H1 (cell line): ENCODE data around the gene BAIAP2L2. TPM values are rescaled to one million over a fixed set of nuclear protein-coding genes. Genes with fewer than 3 reads are reported as not detected.

Experiments
- CTCF ChIA-PET: fragments of 300-600 bp; sonication (Branson Sonifier 250); formaldehyde crosslinking; loops from one replicate; lab custom pipeline; 2021; ENCODE audit not compliant: partially characterized antibody; lab: Charles Lee
- POLR2A ChIA-PET: fragments of 300-600 bp; sonication (Branson Sonifier 250); formaldehyde crosslinking; loops from one replicate; lab custom pipeline; 2021; ENCODE audit warnings: inconsistent platforms; ENCODE audit not compliant: partially characterized antibody; lab: Charles Lee
- DNase-seq, 2 experiments: peaks; one replicate each; pipeline versions ENCODE4 v3.0.0 to v3.0.0-alpha.2; 2010 to 2022; ENCODE audit warnings: low spot score in 2 of 2, low read depth in 1 of 2, mixed read lengths in 1 of 2
- FAIRE-seq: peaks from 2 replicates; lab custom pipeline; 2011; peaks lifted over from hg19 to GRCh38; lab: Jason Lieb, UNC
- H2AFZ ChIP-seq: 2 replicates; pipeline ENCODE4 v1.8.1; 2012; ENCODE audit warnings: low read length, inconsistent platforms
- H2AK5ac ChIP-seq: 2 replicates; pipeline ENCODE4 v1.6.1; 2013; ENCODE audit warnings: low read depth, low read length
- H2BK120ac ChIP-seq: replicated peaks from 2 replicates; pipeline ENCODE3; 2013; ENCODE audit warnings: low read depth, low read length, inconsistent platforms
- H2BK12ac ChIP-seq: 2 replicates; pipeline ENCODE4 v1.6.1; 2013; ENCODE audit warnings: low read depth, low read length
- H2BK15ac ChIP-seq: 2 replicates; pipeline ENCODE4 v1.6.1; 2013; ENCODE audit warnings: low read length
- H2BK20ac ChIP-seq: 2 replicates; pipeline ENCODE4 v1.6.1; 2013; ENCODE audit warnings: low read length
- H2BK5ac ChIP-seq: 2 replicates; pipeline ENCODE4 v1.6.1; 2013; ENCODE audit warnings: low read depth, low read length
- H3K14ac ChIP-seq: 2 replicates; pipeline ENCODE4 v1.6.1; 2013; ENCODE audit warnings: inconsistent platforms; ENCODE audit not compliant: insufficient read length
- H3K18ac ChIP-seq: 2 replicates; pipeline ENCODE4 v1.6.1; 2013; ENCODE audit warnings: low read length; ENCODE audit errors: extremely low read depth
- H3K23ac ChIP-seq: 2 replicates; pipeline ENCODE4 v1.6.1; 2013; ENCODE audit warnings: inconsistent platforms; ENCODE audit not compliant: insufficient read length
- H3K23me2 ChIP-seq: 2 replicates; pipeline ENCODE4 v1.6.1; 2013; ENCODE audit warnings: low read depth, low read length
- H3K27ac ChIP-seq: 2 replicates; pipeline ENCODE4 v1.6.1; 2011; ENCODE audit warnings: low read depth, low read length, inconsistent platforms
- H3K27me3 ChIP-seq, 4 experiments: replicated peaks in 1 of 4; 1 replicate in 1 of 4; 2 replicates in 3 of 4; pipeline versions ENCODE4 v1.6.1 to v1.8.1; 2011 to 2013; ENCODE audit warnings: low read length in 3 of 4, mild to moderate bottlenecking in 3 of 4, inconsistent platforms in 2 of 4, mixed read lengths in 2 of 4, moderate library complexity in 1 of 4; ENCODE audit not compliant: control insufficient read depth in 3 of 4, insufficient read depth in 3 of 4; ENCODE audit errors: extremely low read depth in 1 of 4
- H3K36me3 ChIP-seq, 4 experiments: 2 replicates each; pipeline versions ENCODE4 v1.6.1 to v1.8.1; 2011 to 2013; ENCODE audit warnings: mild to moderate bottlenecking in 4 of 4, low read length in 3 of 4, moderate library complexity in 2 of 4, control low read depth in 1 of 4, inconsistent platforms in 1 of 4; ENCODE audit not compliant: insufficient read depth in 4 of 4, control insufficient read depth in 2 of 4
- H3K4ac ChIP-seq: replicated peaks from 2 replicates; pipeline ENCODE3; 2013; ENCODE audit warnings: low read length, low read depth, mixed read lengths, inconsistent platforms; ENCODE audit not compliant: insufficient read length
- H3K4me1 ChIP-seq, 4 experiments: replicated peaks in 1 of 4; 1 replicate in 1 of 4; 2 replicates in 3 of 4; pipeline versions ENCODE4 v1.6.1 to v1.8.1; 2011 to 2013; ENCODE audit warnings: low read length in 3 of 4, inconsistent platforms in 2 of 4, mixed read lengths in 1 of 4; ENCODE audit not compliant: insufficient read depth in 4 of 4, control insufficient read depth in 3 of 4
- H3K4me2 ChIP-seq, 2 experiments: 2 replicates each; pipeline versions ENCODE4 v1.6.1 to v1.8.1; 2011 to 2013; ENCODE audit warnings: low read depth in 2 of 2, low read length in 2 of 2, control low read depth in 1 of 2, inconsistent platforms in 1 of 2, mild to moderate bottlenecking in 1 of 2; ENCODE audit not compliant: insufficient read depth in 1 of 2
- H3K4me3 ChIP-seq, 4 experiments: fragments of 200-600, 300-600 bp in 1 of 4; sonication (generic), shearing (Covaris generic), sonication (Bioruptor Twin) in 1 of 4; 2 replicates each; pipeline versions ENCODE4 v1.5.1 to v1.8.1; 2011 to 2016; ENCODE audit warnings: low read length in 4 of 4, low read depth in 3 of 4, control low read depth in 2 of 4, inconsistent platforms in 2 of 4, mild to moderate bottlenecking in 2 of 4, mixed read lengths in 1 of 4, moderate library complexity in 1 of 4; ENCODE audit not compliant: insufficient read depth in 2 of 4; ENCODE audit errors: extremely low read depth in 1 of 4
- H3K56ac ChIP-seq: replicated peaks from 2 replicates; pipeline ENCODE3; 2013; ENCODE audit warnings: low read depth, mild to moderate bottlenecking, mixed read lengths, low read length, inconsistent platforms; ENCODE audit not compliant: insufficient read length
- H3K79me1 ChIP-seq: 2 replicates; pipeline ENCODE4 v1.6.1; 2013; ENCODE audit warnings: low read depth, low read length, control low read depth
- H3K79me2 ChIP-seq, 2 experiments: 2 replicates each; pipeline versions ENCODE4 v1.6.1 to v1.8.1; 2012 to 2013; ENCODE audit warnings: low read length in 2 of 2, mild to moderate bottlenecking in 2 of 2, inconsistent platforms in 1 of 2; ENCODE audit not compliant: insufficient read depth in 2 of 2, control insufficient read depth in 1 of 2
- H3K9ac ChIP-seq, 4 experiments: replicated peaks in 1 of 4; 1 replicate in 1 of 4; 2 replicates in 3 of 4; pipeline versions ENCODE4 v1.6.1 to v1.8.1; 2011 to 2013; ENCODE audit warnings: low read depth in 3 of 4, low read length in 3 of 4, control low read depth in 2 of 4, mild to moderate bottlenecking in 2 of 4, moderate library complexity in 2 of 4, inconsistent platforms in 1 of 4; ENCODE audit errors: extremely low read depth in 1 of 4
- H3K9me3 ChIP-seq, 2 experiments: 2 replicates each; pipeline versions ENCODE4 v1.6.1 to v1.8.1; 2012 to 2013; ENCODE audit warnings: mild to moderate bottlenecking in 2 of 2, moderate library complexity in 2 of 2, control low read depth in 1 of 2, inconsistent platforms in 1 of 2, low read depth in 1 of 2, low read length in 1 of 2, mixed read lengths in 1 of 2; ENCODE audit not compliant: insufficient read depth in 2 of 2
- H4K20me1 ChIP-seq, 2 experiments: replicated peaks in 1 of 2; 2 replicates each; pipeline versions ENCODE3 to v1.8.1; 2011 to 2013; ENCODE audit warnings: inconsistent platforms in 2 of 2, low read length in 2 of 2, mild to moderate bottlenecking in 1 of 2; ENCODE audit not compliant: insufficient read depth in 2 of 2, control insufficient read depth in 1 of 2
- H4K5ac ChIP-seq: 2 replicates; pipeline ENCODE4 v1.6.1; 2013; ENCODE audit warnings: low read length, low read depth, mixed read lengths, inconsistent platforms; ENCODE audit not compliant: insufficient read length
- H4K8ac ChIP-seq: 2 replicates; pipeline ENCODE4 v1.8.0; 2013; ENCODE audit warnings: mild to moderate bottlenecking, moderate library complexity, low read length, inconsistent platforms; ENCODE audit not compliant: insufficient read depth; ENCODE audit errors: extremely low read depth
- H4K91ac ChIP-seq: replicated peaks from 2 replicates; pipeline ENCODE3; 2013; ENCODE audit warnings: low read length, mixed read lengths, inconsistent platforms; ENCODE audit not compliant: insufficient read length
- ATF3 ChIP-seq: IDR thresholded peaks from 2 replicates; pipeline ENCODE4 v1.6.1; 2011; ENCODE audit warnings: low read depth, mild to moderate bottlenecking, low read length; ENCODE audit not compliant: insufficient read depth
- CREB1 ChIP-seq: IDR thresholded peaks from 2 replicates; pipeline ENCODE4 v1.6.1; 2012; ENCODE audit warnings: inconsistent platforms
- SIN3A ChIP-seq, 2 experiments: IDR thresholded peaks in 1 of 2; conservative IDR thresholded peaks in 1 of 2; 2 replicates each; pipeline ENCODE4 v1.6.1; 2011 to 2012; ENCODE audit warnings: low read length in 2 of 2, improper control_type of control experiment in 1 of 2, low read depth in 1 of 2, mild to moderate bottlenecking in 1 of 2
- SP1 ChIP-seq: IDR thresholded peaks from 2 replicates; pipeline ENCODE4 v1.6.1; 2011; ENCODE audit warnings: low read depth, low read length
- SP4 ChIP-seq: IDR thresholded peaks from 2 replicates; pipeline ENCODE4 v1.6.1; 2012; ENCODE audit warnings: low read length, inconsistent platforms
- WGBS, 2 experiments: shearing (Covaris generic) in 1 of 2; methylation state at CpG; one replicate each; pipeline versions ENCODE4 v1.1.6 to v1.1.7; 2013 to 2015; ENCODE audit warnings: low lambda C conversion rate in 2 of 2, mixed read lengths in 2 of 2, inconsistent platforms in 1 of 2, low coverage in 1 of 2, missing lambda C conversion rate in 1 of 2; ENCODE audit not compliant: insufficient replicate concordance in 2 of 2, insufficient coverage in 1 of 2, insufficient read length in 1 of 2; ENCODE audit errors: extremely low coverage in 1 of 2, missing lambda C conversion rate in 1 of 2; 5-methylcytosine and 5-hydroxymethylcytosine counted together
- polyA plus RNA-seq, 7 experiments: library from polyadenylated mRNA; depleted of rRNA in 3 of 7; stranded (reverse) in 5 of 7; unstranded in 2 of 7; fragments of >200 nt in 5 of 7; fragments of 200-250 nt in 2 of 7; gene quantifications; 1 replicate in 5 of 7; 2 replicates in 1 of 7; 4 replicates in 1 of 7; pipeline versions ENCODE4 v1.2.1 to v1.2.3, GENCODE V29; 2011 to 2013; ENCODE audit warnings: missing spikeins in 2 of 7, mixed read lengths in 2 of 7
- total RNA-seq: library from RNA; stranded (reverse); fragmentation: NEBNext Ultra II Directional; extraction: Animal tissue kit (Norgen Biotek cat#: 25700); gene quantifications from 2 replicates; pipeline ENCODE4 v1.2.1, GENCODE V29; 2021

The BAIAP2L2 gene
- total and polyA plus RNA-seq, 2 of the 8 experiments (the other 6 are each of a cell fraction or from before 2014, with no cell fraction given), result 5.4 to 10.0 TPM

GRCh38 chr22:38071421-38072321, 38.8 kb downstream of the BAIAP2L2 start:
- Histone ChIP-seq H3K79me1 (no peaks in the 10 kb centered on the region), H3K14ac (no peak overlapping the region), H4K91ac (no peak overlapping the region), H4K20me1 (peaks cover 0 to 6% of the 10 kb centered on the region in 2 experiments), H2BK5ac (no peak overlapping the region), H3K27ac (no peak overlapping the region), H3K23me2 (no peaks in the 10 kb centered on the region), H3K27me3 (no peaks in the 10 kb centered on the region), H3K18ac (no peak overlapping the region), H3K56ac (no peak overlapping the region), H2BK12ac (no peak overlapping the region), H3K9me3 (no peaks in the 10 kb centered on the region), H3K4ac (no peak overlapping the region), H3K4me2 (no peak overlapping the region), H2BK120ac (no peak overlapping the region), H3K4me1 (no peaks in the 10 kb centered on the region), H4K8ac (no peak overlapping the region), H2BK20ac (no peak overlapping the region), H4K5ac (no peak overlapping the region), H3K4me3 (no peak overlapping the region), H3K9ac (no peak overlapping the region), H3K36me3 (peaks cover 3 to 13% (median 8%) of the 10 kb centered on the region in 4 experiments; a peak in 7 of 8 replicates), H2BK15ac (no peak overlapping the region), H3K23ac (no peak overlapping the region), H2AK5ac (no peak overlapping the region), H2AFZ (no peak overlapping the region), H3K79me2 (no peaks in the 10 kb centered on the region)
- FAIRE-seq (no peak), DNase-seq (no peak)
- no peak for TF ChIP-seq CREB1
- no peak for TF ChIP-seq ATF3
- no peak for TF ChIP-seq SP4
- TF ChIP-seq SP1, result no peak
- no peak for TF ChIP-seq SIN3A (conservative IDR thresholded peaks at IDR 0.05 in 1 of 2, IDR thresholded peaks at IDR 0.05 in 1 of 2; ENCODE audit: low read depth in 1 of 2, low read length in 2 of 2)
- 95% methylated on average over 17 of the region's 22 CpGs; no CpG with 5 or more reads in 1 of the 2 experiments for WGBS, 2 experiments
- ChIA-PET POLR2A (interaction anchor here (0.7 to 1.5 kb wide), 5 partner anchors 9 to 166 kb away, joined by 3 to 5 read pairs (median 4); partner anchors contain the start of gene PICK1), CTCF (interaction anchor here (0.6 to 12.5 kb wide), 10 partner anchors 7 to 83 kb away, joined by 3 to 264 read pairs (median 3); partner anchors contain the start of genes BAIAP2L2, PICK1 and SLC16A8)
